GM12873 (cell line): ENCODE data around the gene ROPN1.

Experiments used
- TF ChIP-seq, protein P1 (sequence below): IDR thresholded peaks from 2 replicates; pipeline ENCODE4 v1.5.1; 2012; ENCODE audit warnings: low read depth, mild to moderate bottlenecking, moderate library complexity, low read length, control low read depth; ENCODE audit not compliant: insufficient read depth; ENCODE audit errors: missing control alignments

Gene ROPN1

DNA sequence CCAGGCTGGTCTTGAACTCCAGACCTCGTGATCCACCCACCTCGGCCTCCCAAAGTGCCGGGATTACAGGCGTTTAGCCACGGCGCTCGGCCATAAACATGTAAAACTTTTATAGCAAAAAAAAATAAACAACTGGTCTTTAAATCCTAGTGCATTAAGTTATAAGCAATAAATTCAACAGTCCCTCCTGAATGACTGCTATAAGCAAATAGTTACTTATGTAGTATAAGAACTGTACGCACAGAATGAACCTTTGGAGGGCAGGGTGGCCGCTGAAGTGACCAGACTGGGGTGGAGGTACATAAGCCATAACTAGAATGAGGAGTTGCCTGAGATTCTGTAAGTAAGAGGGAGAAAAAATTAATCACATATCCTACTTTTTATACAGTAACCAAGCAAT is 43.5 kb downstream of the ROPN1 start:
- TF ChIP-seq, protein P1, sequence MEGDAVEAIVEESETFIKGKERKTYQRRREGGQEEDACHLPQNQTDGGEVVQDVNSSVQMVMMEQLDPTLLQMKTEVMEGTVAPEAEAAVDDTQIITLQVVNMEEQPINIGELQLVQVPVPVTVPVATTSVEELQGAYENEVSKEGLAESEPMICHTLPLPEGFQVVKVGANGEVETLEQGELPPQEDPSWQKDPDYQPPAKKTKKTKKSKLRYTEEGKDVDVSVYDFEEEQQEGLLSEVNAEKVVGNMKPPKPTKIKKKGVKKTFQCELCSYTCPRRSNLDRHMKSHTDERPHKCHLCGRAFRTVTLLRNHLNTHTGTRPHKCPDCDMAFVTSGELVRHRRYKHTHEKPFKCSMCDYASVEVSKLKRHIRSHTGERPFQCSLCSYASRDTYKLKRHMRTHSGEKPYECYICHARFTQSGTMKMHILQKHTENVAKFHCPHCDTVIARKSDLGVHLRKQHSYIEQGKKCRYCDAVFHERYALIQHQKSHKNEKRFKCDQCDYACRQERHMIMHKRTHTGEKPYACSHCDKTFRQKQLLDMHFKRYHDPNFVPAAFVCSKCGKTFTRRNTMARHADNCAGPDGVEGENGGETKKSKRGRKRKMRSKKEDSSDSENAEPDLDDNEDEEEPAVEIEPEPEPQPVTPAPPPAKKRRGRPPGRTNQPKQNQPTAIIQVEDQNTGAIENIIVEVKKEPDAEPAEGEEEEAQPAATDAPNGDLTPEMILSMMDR: no peak

DNA sequence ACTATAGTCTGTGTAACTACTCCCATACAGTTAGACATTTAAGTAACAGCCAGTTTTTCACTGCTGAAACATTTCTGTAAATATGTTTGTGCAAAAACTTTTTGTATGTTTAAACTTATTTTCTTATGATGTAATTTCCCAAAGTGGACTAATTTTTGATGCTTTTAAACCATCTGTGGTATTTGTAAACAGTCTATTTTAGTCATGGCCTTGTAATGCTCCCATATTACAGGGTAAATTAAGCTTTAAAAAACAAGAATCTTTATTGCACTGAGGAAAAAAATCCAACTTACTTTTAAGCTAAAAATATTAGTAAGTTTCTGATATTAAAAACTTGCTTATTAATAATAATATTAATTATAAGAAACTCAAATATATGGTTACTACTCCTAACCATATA is 44.4 kb downstream of the ROPN1 start:
- TF ChIP-seq, protein P1: no peak

DNA sequence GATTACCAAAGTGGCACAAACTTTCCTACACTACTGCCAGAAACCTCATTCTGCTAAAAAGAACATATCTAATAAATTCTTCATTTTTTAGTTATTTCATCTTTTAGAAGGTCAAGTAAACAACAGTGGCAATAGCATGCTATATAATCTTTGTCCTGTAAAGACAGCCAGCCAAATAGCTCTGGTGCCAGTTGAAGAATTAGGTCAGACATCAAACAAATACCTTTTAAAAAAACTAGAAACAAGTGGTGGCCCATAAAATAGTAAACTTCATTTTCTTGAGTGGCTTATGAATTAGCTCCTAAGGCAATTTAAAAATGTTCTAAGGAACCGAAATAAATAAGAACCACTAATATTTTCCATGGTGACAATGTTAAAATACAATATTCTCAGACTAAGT is 50.4 kb downstream of the ROPN1 start:
- TF ChIP-seq, protein P1: no peak

DNA sequence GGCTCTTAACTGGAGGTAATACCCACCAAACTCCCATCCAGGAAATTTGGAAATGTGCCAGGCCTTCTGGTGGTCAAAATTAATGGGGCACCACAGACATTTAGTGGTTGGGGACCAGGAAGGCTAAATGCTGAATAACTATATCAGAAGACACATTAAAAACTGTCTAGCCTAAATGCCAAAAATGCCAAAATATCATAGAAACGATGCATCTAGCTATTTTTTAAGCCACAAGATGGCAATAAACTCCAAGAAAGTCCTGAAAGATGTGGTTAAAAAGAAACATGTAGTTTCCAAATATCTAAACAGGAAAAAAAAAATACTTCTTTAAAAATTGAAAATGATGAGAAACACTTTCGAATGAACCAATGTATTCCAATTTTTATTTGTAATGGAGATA is 50.8 kb downstream of the ROPN1 start:
- TF ChIP-seq, protein P1: no peak

DNA sequence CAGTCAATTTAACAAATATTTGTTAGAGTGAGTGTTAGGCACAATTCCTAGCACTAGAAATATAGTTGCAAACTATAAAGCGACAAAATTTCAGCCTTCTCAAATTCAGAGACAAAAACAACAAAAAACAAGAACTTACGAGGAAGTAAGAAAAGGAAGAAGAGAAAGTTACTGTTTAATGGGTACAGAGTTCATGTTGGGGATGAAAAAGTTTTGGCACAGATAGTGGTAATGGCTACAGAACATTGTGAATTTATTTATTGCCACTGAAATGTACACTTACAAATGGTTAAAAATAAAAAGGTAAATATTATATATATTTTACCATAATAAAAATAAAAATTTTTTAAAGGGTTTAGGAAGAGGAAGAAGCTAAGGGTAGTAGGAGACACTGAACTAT is 52.2 kb downstream of the ROPN1 start:
- TF ChIP-seq, protein P1: no peak

DNA sequence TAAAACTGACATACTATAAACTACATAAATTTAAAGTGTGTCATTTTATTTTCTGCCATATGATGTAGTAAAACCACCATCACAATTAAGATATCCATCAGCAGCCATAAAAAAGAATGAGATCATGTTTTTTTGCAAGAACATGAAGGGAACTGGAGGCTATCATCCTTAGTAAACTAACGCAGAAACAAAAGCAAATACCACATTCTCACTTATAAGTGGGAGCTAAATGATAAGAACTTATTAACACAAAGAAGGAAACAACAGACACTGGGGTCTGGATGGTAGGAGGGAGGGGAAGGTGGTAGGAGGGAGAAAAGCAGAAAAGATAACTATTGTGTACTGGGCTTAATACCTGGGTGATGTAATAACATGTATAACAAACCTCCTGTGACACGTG is 55.5 kb downstream of the ROPN1 start:
- TF ChIP-seq, protein P1: no peak

DNA sequence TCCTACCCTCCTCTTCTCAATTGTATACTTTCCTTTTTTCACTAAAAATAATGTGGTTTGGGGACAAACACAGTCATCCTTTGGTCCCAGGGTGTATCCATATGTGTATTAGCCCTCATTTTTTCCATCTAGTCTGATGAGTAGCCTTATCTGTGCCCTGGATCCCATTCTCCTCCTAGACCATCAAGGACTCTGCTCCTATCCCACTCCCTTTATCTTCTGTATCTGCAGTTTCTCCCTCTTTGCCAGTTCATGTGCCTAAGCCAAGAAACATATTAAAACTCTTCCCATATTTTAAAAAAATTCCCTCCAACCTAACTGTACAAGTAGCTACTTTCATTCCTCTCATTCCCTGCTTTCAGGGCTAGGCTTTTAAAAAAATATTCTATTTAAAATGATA is 56.1 kb downstream of the ROPN1 start:
- TF ChIP-seq, protein P1: no peak
